ENCODE data around the gene RPS6KC1. TPM values are rescaled to one million over a fixed set of nuclear protein-coding genes. Genes with fewer than 3 reads are reported as not detected.
"Not testable (repeated sequence)": the region's sequence is repeated elsewhere in the genome, so short reads cannot be mapped to it uniquely, and the experiment has no call there.

Gene RPS6KC1
- total RNA-seq, 1 donor, result 14.9 TPM

- Histone ChIP-seq H3K9me3 (ENCODE audit: low read depth, low read length) (no peaks in the 10 kb centered on the region), H3K4me1 (ENCODE audit: insufficient read depth, low read length) (peaks cover 6% of the 10 kb centered on the region), H3K27me3 (ENCODE audit: insufficient read depth, low read length) (no peaks in the 10 kb centered on the region), H3K4me3 (ENCODE audit: low read length) (no peak overlapping the region)
These were observed 60.5 kb downstream of the RPS6KC1 start for GRCh38 chr1:213111502-213111901.

- H3K27me3 ChIP-seq (ENCODE audit: insufficient read depth, low read length); H3K9me3 ChIP-seq (ENCODE audit: low read depth, low read length); H3K4me1 ChIP-seq (ENCODE audit: insufficient read depth, low read length); H3K4me3 ChIP-seq (ENCODE audit: low read length): not testable (repeated sequence)
These were observed 61.7 kb downstream of the RPS6KC1 start for GRCh38 chr1:213112723-213113122.

GRCh38 chr1:213117699-213118180, 66.7 kb downstream of the RPS6KC1 start:
- not testable (repeated sequence) for H3K27me3 ChIP-seq (ENCODE audit: insufficient read depth, low read length); H3K9me3 ChIP-seq (ENCODE audit: low read depth, low read length); H3K4me1 ChIP-seq (ENCODE audit: insufficient read depth, low read length); H3K4me3 ChIP-seq (ENCODE audit: low read length)

GRCh38 chr1:213119794-213120193, 68.8 kb downstream of the RPS6KC1 start:
- Histone ChIP-seq H3K27me3 (ENCODE audit: insufficient read depth, low read length) (no peaks in the 10 kb centered on the region), H3K9me3 (ENCODE audit: low read depth, low read length) (no peaks in the 10 kb centered on the region), H3K4me3 (ENCODE audit: low read length) (no peak overlapping the region), H3K4me1 (ENCODE audit: insufficient read depth, low read length) (no peaks in the 10 kb centered on the region)

GRCh38 chr1:213120386-213120785, 69.3 kb downstream of the RPS6KC1 start:
- Histone ChIP-seq H3K27me3 (ENCODE audit: insufficient read depth, low read length) (no peaks in the 10 kb centered on the region), H3K9me3 (ENCODE audit: low read depth, low read length) (no peaks in the 10 kb centered on the region), H3K4me1 (ENCODE audit: insufficient read depth, low read length) (no peaks in the 10 kb centered on the region), H3K4me3 (ENCODE audit: low read length) (no peak overlapping the region)

- H3K4me3 ChIP-seq (ENCODE audit: low read length), result no peak overlapping the region
- H3K4me1 ChIP-seq (ENCODE audit: insufficient read depth, low read length), result no peaks in the 10 kb centered on the region
- no peaks in the 10 kb centered on the region for H3K27me3 ChIP-seq (ENCODE audit: insufficient read depth, low read length)
These were observed 69.9 kb downstream of the RPS6KC1 start for GRCh38 chr1:213120961-213121360.

GRCh38 chr1:213122514-213122929, 71.5 kb downstream of the RPS6KC1 start:
- H3K27me3 ChIP-seq (ENCODE audit: insufficient read depth, low read length), result no peaks in the 10 kb centered on the region
- no peaks in the 10 kb centered on the region for H3K9me3 ChIP-seq (ENCODE audit: low read depth, low read length)
- no peak overlapping the region for H3K4me3 ChIP-seq (ENCODE audit: low read length)
- H3K4me1 ChIP-seq (ENCODE audit: insufficient read depth, low read length), result no peaks in the 10 kb centered on the region

More at GRCh38 chr1:213120961-213121360, 69.9 kb downstream of the RPS6KC1 start:
- no peaks in the 10 kb centered on the region for H3K9me3 ChIP-seq (ENCODE audit: low read depth, low read length)

- no peaks in the 10 kb centered on the region for H3K27me3 ChIP-seq (ENCODE audit: insufficient read depth, low read length)
- no peak overlapping the region for H3K4me3 ChIP-seq (ENCODE audit: low read length)
These were observed 72.0 kb downstream of the RPS6KC1 start for GRCh38 chr1:213123087-213123486.

GRCh38 chr1:213123536-213123935, 72.5 kb downstream of the RPS6KC1 start:
- no peak overlapping the region for H3K4me3 ChIP-seq (ENCODE audit: low read length)
- no peaks in the 10 kb centered on the region for H3K4me1 ChIP-seq (ENCODE audit: insufficient read depth, low read length)
- H3K27me3 ChIP-seq (ENCODE audit: insufficient read depth, low read length), result no peaks in the 10 kb centered on the region
- H3K9me3 ChIP-seq (ENCODE audit: low read depth, low read length), result no peaks in the 10 kb centered on the region

More at GRCh38 chr1:213123087-213123486, 72.0 kb downstream of the RPS6KC1 start:
- Histone ChIP-seq H3K4me1 (ENCODE audit: insufficient read depth, low read length) (no peaks in the 10 kb centered on the region), H3K9me3 (ENCODE audit: low read depth, low read length) (no peaks in the 10 kb centered on the region)

GRCh38 chr1:213124590-213124989, 73.5 kb downstream of the RPS6KC1 start:
- Histone ChIP-seq H3K9me3 (ENCODE audit: low read depth, low read length) (no peaks in the 10 kb centered on the region), H3K4me3 (ENCODE audit: low read length) (no peak overlapping the region), H3K27me3 (ENCODE audit: insufficient read depth, low read length) (no peaks in the 10 kb centered on the region), H3K4me1 (ENCODE audit: insufficient read depth, low read length) (no peaks in the 10 kb centered on the region)

- Histone ChIP-seq H3K9me3 (ENCODE audit: low read depth, low read length) (no peaks in the 10 kb centered on the region), H3K4me1 (ENCODE audit: insufficient read depth, low read length) (no peaks in the 10 kb centered on the region), H3K27me3 (ENCODE audit: insufficient read depth, low read length) (no peaks in the 10 kb centered on the region), H3K4me3 (ENCODE audit: low read length) (no peak overlapping the region)
These were observed 74.6 kb downstream of the RPS6KC1 start for GRCh38 chr1:213125643-213126042.

GRCh38 chr1:213127074-213127473, 76.0 kb downstream of the RPS6KC1 start:
- H3K4me3 ChIP-seq (ENCODE audit: low read length), result no peak overlapping the region
- no peaks in the 10 kb centered on the region for H3K9me3 ChIP-seq (ENCODE audit: low read depth, low read length)
- H3K4me1 ChIP-seq (ENCODE audit: insufficient read depth, low read length), result no peaks in the 10 kb centered on the region
- H3K27me3 ChIP-seq (ENCODE audit: insufficient read depth, low read length), result no peaks in the 10 kb centered on the region

- Histone ChIP-seq H3K27me3 (ENCODE audit: insufficient read depth, low read length) (no peaks in the 10 kb centered on the region), H3K4me3 (ENCODE audit: low read length) (no peak overlapping the region), H3K4me1 (ENCODE audit: insufficient read depth, low read length) (no peaks in the 10 kb centered on the region), H3K9me3 (ENCODE audit: low read depth, low read length) (no peaks in the 10 kb centered on the region)
These were observed 81.0 kb downstream of the RPS6KC1 start for GRCh38 chr1:213131851-213132655.

- no peaks in the 10 kb centered on the region for H3K9me3 ChIP-seq (ENCODE audit: low read depth, low read length)
- H3K27me3 ChIP-seq (ENCODE audit: insufficient read depth, low read length), result no peaks in the 10 kb centered on the region
- H3K4me1 ChIP-seq (ENCODE audit: insufficient read depth, low read length), result no peaks in the 10 kb centered on the region
- no peak overlapping the region for H3K4me3 ChIP-seq (ENCODE audit: low read length)
These were observed 84.5 kb downstream of the RPS6KC1 start for GRCh38 chr1:213135572-213135971.

- H3K27me3 ChIP-seq (ENCODE audit: insufficient read depth, low read length), result no peaks in the 10 kb centered on the region
- H3K4me1 ChIP-seq (ENCODE audit: insufficient read depth, low read length), result no peaks in the 10 kb centered on the region
- no peaks in the 10 kb centered on the region for H3K9me3 ChIP-seq (ENCODE audit: low read depth, low read length)
- H3K4me3 ChIP-seq (ENCODE audit: low read length), result no peak overlapping the region
These were observed 85.3 kb downstream of the RPS6KC1 start for GRCh38 chr1:213136190-213136917.
